ENCODE results near the gene SIRT3. TPM values are rescaled to one million over a fixed set of nuclear protein-coding genes. Genes with fewer than 3 reads are reported as not detected.
"Not testable (repeated sequence)": the region's sequence is repeated elsewhere in the genome, so short reads cannot be mapped to it uniquely, and the experiment has no call there.

SIRT3 gene
- polyA plus RNA-seq, 3 donors = 15.8 to 18.8 (median 17.7) TPM

DNA sequence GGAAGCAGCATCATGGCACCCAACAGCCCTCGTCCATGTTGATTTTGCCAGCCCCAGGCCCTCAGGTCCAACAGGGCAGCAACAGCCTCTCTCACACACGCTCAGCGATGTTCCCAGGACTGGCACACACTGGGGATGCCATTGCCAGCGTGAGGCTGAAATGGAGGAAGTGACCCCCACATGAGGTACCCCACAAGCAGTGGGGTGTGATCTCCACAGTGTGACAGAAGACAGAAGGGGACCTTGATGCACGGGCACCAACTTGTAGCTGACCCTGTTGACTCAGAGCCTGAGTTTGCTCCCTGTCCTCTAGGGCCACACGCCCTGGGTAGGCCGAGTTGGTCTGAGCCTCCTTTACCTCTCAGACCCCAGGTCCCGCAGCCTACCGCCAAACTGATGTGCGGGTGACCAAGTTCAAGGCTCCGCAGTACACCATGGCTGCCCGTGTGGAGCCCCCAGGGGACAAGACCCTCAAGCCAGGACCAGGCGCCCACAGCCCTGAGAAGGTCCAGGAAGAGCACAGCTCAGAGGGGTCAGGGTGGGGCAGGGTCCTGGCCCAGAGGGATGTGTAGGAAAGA, 37.0 kb downstream of the SIRT3 start:
- H3K27ac ChIP-seq (ENCODE audit: low read depth, low read length) = no peak overlapping the region
- WGBS, 3 donors = 87 to 91% (median 90%) methylated on average over 13 of the region's 13 CpGs

DNA sequence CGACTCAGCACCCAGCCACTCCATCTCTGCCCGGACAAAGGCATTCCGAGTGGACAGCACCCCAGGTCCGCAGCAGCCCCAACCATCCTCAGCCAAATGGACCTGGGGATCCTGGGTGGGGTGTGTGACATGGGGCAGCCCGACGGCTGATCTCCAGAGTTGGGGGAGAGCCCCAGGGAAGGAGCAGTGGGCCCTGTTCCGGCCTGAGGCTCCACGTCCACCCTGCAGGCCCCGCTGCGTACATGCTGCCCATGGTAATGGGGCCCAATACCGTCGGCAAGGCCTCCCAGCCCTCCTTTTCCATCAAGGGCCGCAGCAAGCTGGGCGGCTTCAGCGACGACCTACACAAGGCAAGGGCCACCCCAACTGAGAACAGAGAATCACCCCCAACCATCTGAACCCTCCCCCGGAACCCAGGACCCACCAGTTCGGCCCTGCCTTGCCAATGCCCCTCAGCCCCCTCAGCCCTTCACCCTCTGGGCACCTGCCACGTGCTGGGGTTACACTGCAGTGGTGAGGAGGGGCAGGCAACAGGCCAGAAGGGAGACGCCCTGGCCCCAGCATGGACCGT, 37.8 kb downstream of the SIRT3 start:
- 83 to 89% (median 88%) methylated on average over 21 of the region's 21 CpGs for WGBS, 3 donors
- H3K27ac ChIP-seq (ENCODE audit: low read depth, low read length) = no peak overlapping the region

GRCh38 chr11:197741-198235, 38.4 kb downstream of the SIRT3 start:
- WGBS, 3 donors = 77 to 84% (median 83%) methylated on average over 9 of the region's 9 CpGs
- no peak overlapping the region for H3K27ac ChIP-seq (ENCODE audit: low read depth, low read length)

GRCh38 chr11:196786-197731, 39.1 kb downstream of the SIRT3 start:
- 80 to 84% (median 82%) methylated on average over 23 of the region's 23 CpGs for WGBS, 3 donors
- no peak overlapping the region for H3K27ac ChIP-seq (ENCODE audit: low read depth, low read length)

GRCh38 chr11:193481-193880, 42.7 kb downstream of the SIRT3 start:
- not testable (repeated sequence) for H3K27ac ChIP-seq (ENCODE audit: low read depth, low read length)
- WGBS, 3 donors = 73 to 80% (median 76%) methylated on average over 5 of the region's 5 CpGs

GRCh38 chr11:192674-193128, 43.4 kb downstream of the SIRT3 start, which contains the start of gene SCGB1C1:
Gene SCGB1C1, plus strand, starts transcription at chr11:193078. Its CDS starts 22 bp downstream, at chr11:193100.
- H3K27ac ChIP-seq (ENCODE audit: low read depth, low read length) = not testable (repeated sequence)
- 57 to 82% (median 70%) methylated on average over 3 to 6 of the region's 11 CpGs for WGBS, 3 donors

- 41 to 75% (median 41%) methylated on average over 4 to 6 of the region's 8 CpGs for WGBS, 3 donors
- not testable (repeated sequence) for H3K27ac ChIP-seq (ENCODE audit: low read depth, low read length)
Measured at GRCh38 chr11:191490-192478, 44.4 kb downstream of the SIRT3 start.

GRCh38 chr11:190546-190945, 45.6 kb downstream of the SIRT3 start:
- 69 to 77% (median 76%) methylated on average over 5 of the region's 5 CpGs for WGBS, 3 donors
- not testable (repeated sequence) for H3K27ac ChIP-seq (ENCODE audit: low read depth, low read length)

DNA sequence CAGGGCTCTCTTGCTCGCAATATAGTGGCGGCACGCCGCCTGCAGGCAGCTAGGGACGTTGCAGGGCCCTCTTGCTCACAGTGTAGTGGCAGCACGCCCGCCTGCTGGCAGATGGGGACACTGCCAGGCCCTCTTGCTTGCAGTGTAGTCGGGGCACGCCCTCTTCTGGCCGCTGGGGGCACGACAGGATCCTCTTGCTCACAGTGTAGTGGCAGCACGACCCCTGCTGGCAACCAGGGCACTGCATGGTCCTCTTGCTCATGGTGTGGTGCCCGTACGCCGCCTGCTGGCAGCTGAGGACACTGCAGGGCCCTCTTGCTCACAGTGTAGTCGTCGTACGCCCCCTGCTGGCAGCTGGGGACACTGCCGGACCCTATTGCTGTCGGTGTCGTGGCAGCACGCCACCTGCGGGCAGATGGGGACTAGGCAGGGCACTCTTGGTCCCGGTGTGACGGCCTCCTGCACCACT, 46.3 kb downstream of the SIRT3 start:
- H3K27ac ChIP-seq (ENCODE audit: low read depth, low read length) = not testable (repeated sequence)
- 63 to 69% (median 68%) methylated on average over 8 to 10 of the region's 25 CpGs for WGBS, 3 donors

DNA sequence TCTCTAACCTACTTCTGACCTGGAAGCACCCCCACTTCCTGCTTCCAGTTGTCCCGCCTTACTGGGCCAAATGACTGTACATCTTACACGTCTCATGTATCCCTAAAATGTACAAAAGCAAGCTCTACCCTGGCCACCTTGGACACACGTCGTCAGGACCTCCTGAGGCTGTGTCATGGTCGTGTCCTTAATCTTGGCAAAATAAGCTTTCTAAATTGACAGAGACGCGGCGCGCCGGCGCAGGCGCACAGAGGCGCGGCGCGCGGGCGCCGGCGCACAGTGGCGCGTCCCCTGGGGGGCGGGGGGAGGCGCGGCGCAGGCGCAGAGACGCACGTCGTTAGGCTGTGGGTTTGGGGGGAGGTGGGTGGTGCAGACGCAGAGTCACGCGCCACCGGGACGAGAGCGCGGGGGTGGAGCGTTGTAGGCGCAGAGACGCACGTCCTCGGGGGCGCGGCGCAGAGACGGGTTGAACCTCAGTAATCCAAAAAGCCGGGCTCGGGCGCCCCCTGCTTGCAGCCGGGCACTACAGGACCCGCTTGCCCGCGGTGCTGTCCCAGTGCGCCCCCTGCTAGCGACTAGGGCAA, 46.9 kb downstream of the SIRT3 start:
- WGBS, 3 donors = 84 to 86% (median 86%) methylated on average over 34 to 40 of the region's 55 CpGs
- H3K27ac ChIP-seq (ENCODE audit: low read depth, low read length) = not testable (repeated sequence)

DNA sequence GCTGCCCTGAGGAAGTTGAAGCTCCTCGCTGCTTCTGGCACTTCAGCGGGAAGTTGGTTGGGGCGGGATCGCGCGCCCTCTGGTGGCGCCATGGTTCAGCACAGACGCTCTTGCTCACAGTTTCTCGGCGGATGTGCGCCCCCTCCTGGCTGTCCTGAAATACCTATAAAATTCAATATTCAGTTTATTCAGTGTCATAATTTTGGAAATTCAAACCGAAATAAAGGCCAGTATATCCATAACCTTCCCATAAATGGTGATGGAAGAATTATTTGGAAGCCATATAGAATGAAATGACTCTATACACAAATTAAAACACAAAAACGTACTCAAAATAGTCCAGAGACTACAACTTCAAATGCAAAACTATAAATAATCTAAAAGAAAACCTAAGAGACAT, 55.9 kb downstream of the SIRT3 start:
- WGBS, 3 donors = 0 to 3% methylated on average over 1 of the region's 13 CpGs; no CpG with 5 or more reads in 1 of the 3 donors
- H3K27ac ChIP-seq (ENCODE audit: low read depth, low read length) = not testable (repeated sequence)

Other genes starting within 250 kb of the SIRT3 start
- gene SCGB1C1, start 43.3 kb downstream of the SIRT3 start, polyA plus RNA-seq = under 1 TPM in 1 of 3 donors, not detected in 2; 0.40 TPM
- 10 to 100 TPM; 28.1 to 49.1 (median 29.9) TPM for gene BET1L, start 28.9 kb downstream of the SIRT3 start, polyA plus RNA-seq
- 10 to 100 TPM; 37.9 to 55.3 (median 48.1) TPM for gene RIC8A, start 28.6 kb downstream of the SIRT3 start, polyA plus RNA-seq
- 100 to 1,000 TPM in 1 of 3 donors, 10 to 100 TPM in 2; 65.7 to 121 (median 98.5) TPM for gene PSMD13, start 634 bp upstream of the SIRT3 start, polyA plus RNA-seq
- under 1 TPM; 0.22 to 0.54 (median 0.43) TPM for gene NLRP6, start 42.1 kb upstream of the SIRT3 start, polyA plus RNA-seq
- 100 to 1,000 TPM in 1 of 3 donors, 10 to 100 TPM in 2; 28.8 to 335 (median 51.2) TPM for gene PGGHG, start 52.8 kb upstream of the SIRT3 start, polyA plus RNA-seq
- gene IFITM5, start 63.2 kb upstream of the SIRT3 start, polyA plus RNA-seq = under 1 TPM in 1 of 3 donors, not detected in 2; 0.35 TPM
- gene IFITM2, start 71.5 kb upstream of the SIRT3 start, polyA plus RNA-seq = 1,000 to 10,000 TPM in 2 of 3 donors, 100 to 1,000 TPM in 1; 208 to 1,862 (median 1,191) TPM
- gene IFITM1, start 77.7 kb upstream of the SIRT3 start, polyA plus RNA-seq = 100 to 1,000 TPM in 2 of 3 donors, 10 to 100 TPM in 1; 84.7 to 356 (median 325) TPM
- 1,000 to 10,000 TPM in 2 of 3 donors, 100 to 1,000 TPM in 1; 569 to 2,459 (median 1,570) TPM for gene IFITM3, start 84.5 kb upstream of the SIRT3 start, polyA plus RNA-seq
- gene B4GALNT4, start 133.2 kb upstream of the SIRT3 start, polyA plus RNA-seq = 1 to 10 TPM in 2 of 3 donors, under 1 TPM in 1; 0.99 to 3.8 (median 1.6) TPM
- 10 to 100 TPM in 1 of 3 donors, 1 to 10 TPM in 2; 1.0 to 15.4 (median 3.4) TPM for gene PKP3, start 157.9 kb upstream of the SIRT3 start, polyA plus RNA-seq
- 10 to 100 TPM; 39.4 to 99.3 (median 49.2) TPM for gene SIGIRR, start 178.7 kb upstream of the SIRT3 start, polyA plus RNA-seq
- gene ANO9, start 205.7 kb upstream of the SIRT3 start, polyA plus RNA-seq = 10 to 100 TPM in 1 of 3 donors, 1 to 10 TPM in 1, under 1 TPM in 1; 0.45 to 14.3 (median 2.7) TPM
- gene PTDSS2, start 213.9 kb upstream of the SIRT3 start, polyA plus RNA-seq = 10 to 100 TPM; 18.1 to 23.4 (median 22.0) TPM